ENCODE data around the gene C12orf57. TPM values are rescaled to one million over a fixed set of nuclear protein-coding genes. Genes with fewer than 3 reads are reported as not detected.

C12orf57 gene
- total and polyA plus RNA-seq, 2 of the 13 experiments (the other 11 are each of a cell fraction or from before 2014, with no cell fraction given) = 84.0 to 287 TPM

- no peak for TF ChIP-seq ZSCAN5A (CRISPR knock-in tag; IDR thresholded peaks at IDR 0.05; ENCODE audit: borderline replicate concordance)
- TF ChIP-seq ZNF180 (CRISPR knock-in tag; IDR thresholded peaks at IDR 0.05; ENCODE audit: borderline replicate concordance, low read depth) = no peak
- TF ChIP-seq THAP11 (CRISPR knock-in tag; IDR thresholded peaks at IDR 0.05) = no peak
- TF ChIP-seq NCOA1 (CRISPR knock-in tag; IDR thresholded peaks at IDR 0.05) = no peak
- no peak for TF ChIP-seq ZNF577 (CRISPR knock-in tag; IDR thresholded peaks at IDR 0.05; ENCODE audit: borderline replicate concordance, low read depth)
- TF ChIP-seq ZNF18 (CRISPR knock-in tag; IDR thresholded peaks at IDR 0.05; ENCODE audit: insufficient replicate concordance) = no peak
- TF ChIP-seq SPEN (CRISPR knock-in tag; IDR thresholded peaks at IDR 0.05; ENCODE audit: low read depth) = no peak
- TF ChIP-seq ZC3H4 (CRISPR knock-in tag; IDR thresholded peaks at IDR 0.05; ENCODE audit: borderline replicate concordance) = peak; percentile 92
- peak; percentile 65; the same call in 1 of the 2 replicates for TF ChIP-seq ZNF816 (CRISPR knock-in tag; IDR thresholded peaks at IDR 0.05; ENCODE audit: borderline replicate concordance)
- TF ChIP-seq GABPB1 (CRISPR knock-in tag; IDR thresholded peaks at IDR 0.05) = no peak
- TF ChIP-seq ZBTB21 (CRISPR knock-in tag; IDR thresholded peaks at IDR 0.05) = no peak
- no peak for TF ChIP-seq SETDB1 (CRISPR knock-in tag; IDR thresholded peaks at IDR 0.05; ENCODE audit: borderline replicate concordance)
- TF ChIP-seq TBX3 (IDR thresholded peaks at IDR 0.05; ENCODE audit: borderline replicate concordance) = 0 out of 2 replicates have a peak, but pooled peaks have one; percentile 11
- no peak for TF ChIP-seq RFXANK (CRISPR knock-in tag; IDR thresholded peaks at IDR 0.05)
- TF ChIP-seq IRF1 (CRISPR knock-in tag; IDR thresholded peaks at IDR 0.05; ENCODE audit: low read depth) = no peak
- TF ChIP-seq TEAD2 (CRISPR knock-in tag; IDR thresholded peaks at IDR 0.05) = 0 out of 2 replicates have a peak, but pooled peaks have one; percentile 64
- 0 out of 2 replicates have a peak, but pooled peaks have one; percentile 74 for TF ChIP-seq KDM3A (CRISPR knock-in tag; IDR thresholded peaks at IDR 0.05; ENCODE audit: low read depth)
- TF ChIP-seq ZNF234 (CRISPR knock-in tag; conservative IDR thresholded peaks at IDR 0.05) = no peak
- no peak for TF ChIP-seq TMF1 (CRISPR knock-in tag; IDR thresholded peaks at IDR 0.05; ENCODE audit: low read depth)
- TF ChIP-seq PRMT3 (CRISPR knock-in tag; IDR thresholded peaks at IDR 0.05; ENCODE audit: borderline replicate concordance, low read depth) = no peak
- TF ChIP-seq PAX8 (CRISPR knock-in tag; IDR thresholded peaks at IDR 0.05; ENCODE audit: borderline replicate concordance) = no peak
- no peak for TF ChIP-seq ELF1 (CRISPR knock-in tag; IDR thresholded peaks at IDR 0.05)
- TF ChIP-seq IRX3 (CRISPR knock-in tag; IDR thresholded peaks at IDR 0.05; ENCODE audit: borderline replicate concordance, low read depth) = peak; percentile 23; the same call in 1 of the 2 replicates
- TF ChIP-seq MIER3 (CRISPR knock-in tag; IDR thresholded peaks at IDR 0.05; ENCODE audit: borderline replicate concordance) = no peak
- TF ChIP-seq ZNF589 (CRISPR knock-in tag; conservative IDR thresholded peaks at IDR 0.05) = no peak
- TF ChIP-seq ZNF333 (CRISPR knock-in tag; IDR thresholded peaks at IDR 0.05; ENCODE audit: borderline replicate concordance) = peak; percentile 33
- no peak for TF ChIP-seq TFDP1 (CRISPR knock-in tag; IDR thresholded peaks at IDR 0.05; ENCODE audit: borderline replicate concordance)
These were observed 26.3 kb downstream of the C12orf57 start (continued) for GRCh38 chr12:6970096-6970527.
